GM23338 (cell line): ENCODE data around the gene MIPEP. TPM values are rescaled to one million over a fixed set of nuclear protein-coding genes. Genes with fewer than 3 reads are reported as not detected.
A peak's percentile ranks its signal among the peaks of the same experiment; 100 is the strongest.

ENCODE experiments used
- ATAC-seq: fragments of 200-7000 bp; cut with Tn5 transposase; 3 replicates; pipeline ENCODE4 v1.9.1; 2020
- DNase-seq: peaks from one replicate; pipeline ENCODE4 v3.0.0-alpha.2; 2015; ENCODE audit warnings: low spot score
- H2AFZ ChIP-seq: fragments of 200-600 bp; sonication (generic); 2 replicates; pipeline ENCODE4 v1.8.0; 2016; ENCODE audit warnings: antibody characterized with exemption, mild to moderate bottlenecking, moderate library complexity
- H3F3A ChIP-seq: fragments of 200-600 bp; sonication (generic); replicated peaks from 2 replicates; pipeline ENCODE4 v1.8.0; 2017; ENCODE audit warnings: antibody characterized with exemption, mixed run types, low read depth
- H3K27ac ChIP-seq: fragments of 200-600 bp; sonication (generic); 2 replicates; pipeline ENCODE4 v1.6.1; 2016; ENCODE audit warnings: low read depth
- H3K27me3 ChIP-seq: fragments of 200-600 bp; sonication (generic); 2 replicates; pipeline ENCODE4 v1.8.0; 2016; ENCODE audit warnings: mild to moderate bottlenecking, mixed run types, moderate library complexity; ENCODE audit not compliant: insufficient read depth
- H3K36me3 ChIP-seq: fragments of 200-600 bp; sonication (generic); 2 replicates; pipeline ENCODE4 v1.8.0; 2016; ENCODE audit warnings: mild to moderate bottlenecking; ENCODE audit not compliant: insufficient read depth
- H3K4me1 ChIP-seq: fragments of 200-600 bp; sonication (generic); 2 replicates; pipeline ENCODE4 v1.8.0; 2016; ENCODE audit warnings: mild to moderate bottlenecking, moderate library complexity; ENCODE audit not compliant: insufficient read depth
- H3K4me2 ChIP-seq: fragments of 200-600 bp; sonication (generic); 2 replicates; pipeline ENCODE4 v1.7.1; 2017; ENCODE audit warnings: mixed run types
- H3K4me3 ChIP-seq: fragments of 200-600 bp; sonication (generic); 2 replicates; pipeline ENCODE4 v1.6.1; 2016; ENCODE audit warnings: mixed run types
- H3K79me2 ChIP-seq: fragments of 200-600 bp; sonication (generic); replicated peaks from 2 replicates; pipeline ENCODE4 v1.8.0; 2017; ENCODE audit warnings: mild to moderate bottlenecking; ENCODE audit not compliant: insufficient read depth
- H3K9me2 ChIP-seq: fragments of 200-600 bp; sonication (generic); 2 replicates; pipeline ENCODE4 v1.8.0; 2017; ENCODE audit not compliant: insufficient read depth
- H4K20me1 ChIP-seq: fragments of 200-600 bp; sonication (generic); replicated peaks from 2 replicates; pipeline ENCODE4 v1.8.0; 2017; ENCODE audit warnings: mild to moderate bottlenecking; ENCODE audit not compliant: insufficient read depth
- H3K27ac Mint-ChIP-seq: 2 replicates; pipeline ENCODE4 v1.8.0; 2020; ENCODE audit warnings: inconsistent platforms, mild to moderate bottlenecking, moderate library complexity, mixed read lengths
- H3K27me3 Mint-ChIP-seq: 3 replicates; pipeline ENCODE4 v1.8.0; 2022; ENCODE audit warnings: low read depth, mild to moderate bottlenecking, moderate library complexity, mixed read lengths, inconsistent platforms; ENCODE audit not compliant: insufficient read depth, poor library complexity
- H3K36me3 Mint-ChIP-seq: 3 replicates; pipeline ENCODE4 v1.8.0; 2021; ENCODE audit warnings: low read depth, mild to moderate bottlenecking, inconsistent platforms, moderate library complexity, mixed read lengths
- H3K4me1 Mint-ChIP-seq: 3 replicates; pipeline ENCODE4 v1.8.0; 2020; ENCODE audit warnings: mild to moderate bottlenecking, inconsistent platforms, mixed read lengths
- H3K4me3 Mint-ChIP-seq: 3 replicates; pipeline ENCODE4 v1.8.0; 2021; ENCODE audit warnings: moderate library complexity, mild to moderate bottlenecking, inconsistent platforms, mixed read lengths
- H3K9me3 Mint-ChIP-seq: 3 replicates; pipeline ENCODE4 v1.8.0; 2020; ENCODE audit warnings: moderate library complexity, mild to moderate bottlenecking, inconsistent platforms, mixed read lengths
- CREB1 ChIP-seq: fragments of 250-450 bp; sonication (Bioruptor Pico); IDR thresholded peaks from 2 replicates; pipeline ENCODE4 v1.5.0; 2020; ENCODE audit warnings: low read depth, mild to moderate bottlenecking, moderate library complexity
- CTCF ChIP-seq, 2 experiments: fragments of 200-600 bp in 1 of 2; sonication (generic) in 1 of 2; conservative IDR thresholded peaks; 2 replicates each; pipeline versions ENCODE4 v1.5.1 to v1.6.1; 2016 to 2017; ENCODE audit warnings: antibody characterized with exemption in 2 of 2, low read depth in 2 of 2, mild to moderate bottlenecking in 2 of 2, moderate library complexity in 1 of 2
- ETS1 ChIP-seq: IDR thresholded peaks from 2 replicates; pipeline ENCODE4 v1.6.1; 2016; ENCODE audit warnings: antibody characterized with exemption
- EZH2 ChIP-seq: fragments of 200-600 bp; sonication (generic); IDR thresholded peaks from one replicate; pipeline ENCODE4 v1.8.0; 2017; ENCODE audit warnings: antibody characterized with exemption, mild to moderate bottlenecking, low read depth; ENCODE audit not compliant: unreplicated experiment
- JUNB ChIP-seq: IDR thresholded peaks from one replicate; pipeline ENCODE4 v1.6.1; 2016; ENCODE audit warnings: antibody characterized with exemption; ENCODE audit not compliant: unreplicated experiment
- POLR2AphosphoS5 ChIP-seq: IDR thresholded peaks from 2 replicates; pipeline ENCODE4 v1.6.1; 2016; ENCODE audit warnings: antibody characterized with exemption, low read depth
- ZNF114 ChIP-seq: fragments of 250-450 bp; sonication (Bioruptor Pico); IDR thresholded peaks from 2 replicates; pipeline ENCODE4 v1.5.0; 2020; ENCODE audit warnings: mild to moderate bottlenecking, moderate library complexity
- ZNF331 ChIP-seq: fragments of 250-450 bp; sonication (Bioruptor Pico); IDR thresholded peaks from 2 replicates; pipeline ENCODE4 v1.5.0; 2020; ENCODE audit warnings: low read depth, mild to moderate bottlenecking, moderate library complexity
- polyA plus RNA-seq: library from polyadenylated mRNA; unstranded; fragments of >200 nt; fragmentation: Nextera tagmentation; extraction: Ambion mirVana; gene quantifications from 2 replicates; pipeline ENCODE4 v1.2.1, GENCODE V29; 2016
- total RNA-seq: library from RNA; depleted of rRNA; stranded (reverse); fragments of >200 nt; shearing (Covaris generic); gene quantifications from 2 replicates; pipeline ENCODE4 v1.2.3, GENCODE V29; 2014

Gene MIPEP
- total and polyA plus RNA-seq, 2 experiments from 2014 or later = 20.8 to 22.5 TPM

GRCh38 chr13:23842406-23842805, 46.8 kb downstream of the MIPEP start (continued):
- TF ChIP-seq ETS1 (no peak), JUNB (no peak), CREB1 (no peak), POLR2AphosphoS5 (no peak), EZH2 (no peak)

GRCh38 chr13:23833733-23834611, 55.2 kb downstream of the MIPEP start:
- Mint-ChIP-seq H3K4me3 (no peak overlapping the region), H3K36me3 (no peaks in the 10 kb centered on the region), H3K9me3 (no peaks in the 10 kb centered on the region), H3K4me1 (peaks cover 3% of the 10 kb centered on the region; the same call in 2 of the 3 replicates), H3K27ac (no peak overlapping the region), H3K27me3 (peaks cover 3% of the 10 kb centered on the region)
- H3K36me3 ChIP-seq = no peaks in the 10 kb centered on the region
- TF ChIP-seq ZNF331 (no peak), CTCF (conservative IDR thresholded peaks at IDR 0.05; ENCODE audit: low read depth in 2 of 2) (peak in 1 of 2 experiments; percentile 16; a peak in 1 of 4 replicates)
- no peak overlapping the region for H3K4me2 ChIP-seq
- no peaks in the 10 kb centered on the region for H3K9me2 ChIP-seq
- peak; percentile 27 for DNase-seq
- no peaks in the 10 kb centered on the region for H3K27me3 ChIP-seq
- no peak overlapping the region for H2AFZ ChIP-seq
- H3K27ac ChIP-seq = no peak overlapping the region
- H3F3A ChIP-seq = no peaks in the 10 kb centered on the region
- ATAC-seq = peak; percentile 80
- H3K4me3 ChIP-seq = no peak overlapping the region
- H3K79me2 ChIP-seq = no peaks in the 10 kb centered on the region
- no peaks in the 10 kb centered on the region for H4K20me1 ChIP-seq
- H3K4me1 ChIP-seq = no peaks in the 10 kb centered on the region

GRCh38 chr13:23828866-23829265, 60.3 kb downstream of the MIPEP start:
- no peak overlapping the region for H3K27ac ChIP-seq
- H3K4me3 ChIP-seq = no peak overlapping the region
- Mint-ChIP-seq H3K9me3 (peaks cover 10% of the 10 kb centered on the region; the same call in 2 of the 3 replicates), H3K27ac (no peak overlapping the region), H3K4me1 (no peaks in the 10 kb centered on the region), H3K4me3 (no peak overlapping the region), H3K36me3 (peaks cover 23% of the 10 kb centered on the region), H3K27me3 (peaks cover 3% of the 10 kb centered on the region)
- H3K4me2 ChIP-seq = no peak overlapping the region
- no peaks in the 10 kb centered on the region for H3F3A ChIP-seq
- no peaks in the 10 kb centered on the region for H3K4me1 ChIP-seq
- TF ChIP-seq ZNF114 (CRISPR knock-in tag) (no peak), ZNF331 (no peak)
- no peaks in the 10 kb centered on the region for H3K27me3 ChIP-seq
- no peaks in the 10 kb centered on the region for H4K20me1 ChIP-seq
- DNase-seq (no peak), ATAC-seq (no peak)
- H3K79me2 ChIP-seq = no peaks in the 10 kb centered on the region
- no peaks in the 10 kb centered on the region for H3K9me2 ChIP-seq
- no peak overlapping the region for H2AFZ ChIP-seq
- 0 out of 2 replicates have a peak, but pooled peaks cover 4% of the 10 kb centered on the region for H3K36me3 ChIP-seq
